BE2C (cell line): ENCODE data around the gene FBLL1.
"Not testable (repeated sequence)": the region's sequence is repeated elsewhere in the genome, so short reads cannot be mapped to it uniquely, and the experiment has no call there.

Experiments
- DNase-seq: peaks from one replicate; pipeline ENCODE4 v3.0.0-alpha.2; 2020
- H3K27me3 ChIP-seq: fragments of 250-450 bp; sonication (Bioruptor Pico); 2 replicates; pipeline ENCODE4 v1.5.1; 2020; ENCODE audit warnings: mild to moderate bottlenecking
- H3K36me3 ChIP-seq: fragments of 250-450 bp; sonication (Bioruptor Pico); 2 replicates; pipeline ENCODE4 v1.5.1; 2020; ENCODE audit warnings: mild to moderate bottlenecking
- H3K4me1 ChIP-seq: fragments of 250-450 bp; sonication (Bioruptor Pico); 2 replicates; pipeline ENCODE4 v1.5.1; 2020
- H3K4me3 ChIP-seq: 2 replicates; pipeline ENCODE4 v1.5.1; 2011; ENCODE audit warnings: low read depth, low read length
- H3K9me3 ChIP-seq: fragments of 250-450 bp; sonication (Bioruptor Pico); 2 replicates; pipeline ENCODE4 v1.5.1; 2020
- CTCF ChIP-seq: IDR thresholded peaks from 2 replicates; pipeline ENCODE4 v1.5.1; 2012; ENCODE audit warnings: mild to moderate bottlenecking, low read depth, low read length

Gene FBLL1

GRCh38 chr5:168563959-168564358, 34.9 kb downstream of the FBLL1 start:
- Histone ChIP-seq H3K36me3 (peaks cover 82% of the 10 kb centered on the region), H3K4me1 (no peaks in the 10 kb centered on the region), H3K4me3 (no peak overlapping the region), H3K9me3 (no peaks in the 10 kb centered on the region), H3K27me3 (no peaks in the 10 kb centered on the region)
- no peak for DNase-seq
- no peak for TF ChIP-seq CTCF

- no peak overlapping the region for H3K4me3 ChIP-seq
- no peak for DNase-seq
- peaks cover 55% of the 10 kb centered on the region for H3K36me3 ChIP-seq
- no peaks in the 10 kb centered on the region for H3K9me3 ChIP-seq
- no peaks in the 10 kb centered on the region for H3K27me3 ChIP-seq
- H3K4me1 ChIP-seq = no peaks in the 10 kb centered on the region
- no peak for TF ChIP-seq CTCF
Observed at GRCh38 chr5:168568738-168569137, 39.6 kb downstream of the FBLL1 start.

GRCh38 chr5:168570490-168571328, 41.6 kb downstream of the FBLL1 start:
- H3K27me3 ChIP-seq = no peaks in the 10 kb centered on the region
- no peak for TF ChIP-seq CTCF
- peaks cover 55% of the 10 kb centered on the region for H3K36me3 ChIP-seq
- H3K4me3 ChIP-seq = no peak overlapping the region
- no peaks in the 10 kb centered on the region for H3K9me3 ChIP-seq
- no peak for DNase-seq
- H3K4me1 ChIP-seq = no peaks in the 10 kb centered on the region

- not testable (repeated sequence) for H3K4me1 ChIP-seq, H3K9me3 ChIP-seq, H3K4me3 ChIP-seq, H3K27me3 ChIP-seq, DNase-seq
- peaks cover 37% of the 10 kb centered on the region for H3K36me3 ChIP-seq
Observed at GRCh38 chr5:168573663-168574062, 44.6 kb downstream of the FBLL1 start.

GRCh38 chr5:168574156-168574555, 45.1 kb downstream of the FBLL1 start:
- not testable (repeated sequence) for H3K4me1 ChIP-seq

GRCh38 chr5:168575391-168576372, 46.6 kb downstream of the FBLL1 start:
- Histone ChIP-seq H3K4me3 (no peak overlapping the region), H3K27me3 (no peaks in the 10 kb centered on the region), H3K4me1 (peaks cover 5% of the 10 kb centered on the region; the same call in 1 of the 2 replicates), H3K9me3 (no peaks in the 10 kb centered on the region), H3K36me3 (peaks cover 27% of the 10 kb centered on the region)
- TF ChIP-seq CTCF = no peak
- no peak for DNase-seq

More at GRCh38 chr5:168574156-168574555, 45.1 kb downstream of the FBLL1 start:
- H3K36me3 ChIP-seq = peaks cover 37% of the 10 kb centered on the region
- DNase-seq, H3K27me3 ChIP-seq, H3K4me3 ChIP-seq, H3K9me3 ChIP-seq: not testable (repeated sequence)

- Histone ChIP-seq H3K27me3 (no peaks in the 10 kb centered on the region), H3K4me1 (peaks cover 10% of the 10 kb centered on the region; the same call in 1 of the 2 replicates), H3K9me3 (no peaks in the 10 kb centered on the region), H3K4me3 (peak overlapping the region; percentile 74), H3K36me3 (peaks cover 22% of the 10 kb centered on the region)
- TF ChIP-seq CTCF = no peak
- DNase-seq = no peak
Observed at GRCh38 chr5:168578006-168578405, 48.9 kb downstream of the FBLL1 start.
